Stimulated activated CD8-positive, alpha-beta memory T cell treated with anti-CD3 and anti-CD28 coated beads, Interleukin-15, amount 100 ng/mL, for 24 hours (primary cell): Measurements from ENCODE around the gene GNRHR.

ENCODE experiments used
- DNase-seq: peaks from one replicate; pipeline ENCODE4 v3.0.0-alpha.2; 2020; ENCODE audit warnings: low read depth

GNRHR gene

GRCh38 chr4:67700116-67700737, 54.0 kb downstream of the GNRHR start:
- no peak for DNase-seq

GRCh38 chr4:67699603-67700002, 54.6 kb downstream of the GNRHR start:
- DNase-seq: no peak

GRCh38 chr4:67697860-67698687, 56.1 kb downstream of the GNRHR start:
- no peak for DNase-seq

GRCh38 chr4:67696061-67696460, 58.1 kb downstream of the GNRHR start:
- DNase-seq: no peak

- no peak for DNase-seq
Observed at GRCh38 chr4:67694662-67695061, 59.5 kb downstream of the GNRHR start.

GRCh38 chr4:67691328-67691727, 62.9 kb downstream of the GNRHR start:
- DNase-seq: no peak
